ENCODE results near the gene SOX8. TPM values are rescaled to one million over a fixed set of nuclear protein-coding genes. Genes with fewer than 3 reads are reported as not detected.
A peak's percentile ranks its signal among the peaks of the same experiment; 100 is the strongest.

Gene SOX8
- polyA plus RNA-seq, 3 donors from 2014 or later = 0.12 TPM; not detected in 2

GRCh38 chr16:979859-980594 lies 1.5 kb upstream of the SOX8 start:
- no peak for DNase-seq
- Mint-ChIP-seq H3K27me3 (ENCODE audit: low read depth in 3 of 3) (peaks cover 5 to 14% (median 6%) of the 10 kb centered on the region in 3 donors), H3K4me1 (peaks cover 0 to 2% of the 10 kb centered on the region in 2 donors), H3K36me3 (no peaks in the 10 kb centered on the region), H3K9me3 (peaks cover 0 to 1% (median 0%) of the 10 kb centered on the region in 6 donors), H3K4me3 (peak overlapping the region in 1 of 5 donors; percentile 51), H3K27ac (no peak overlapping the region)

DNA sequence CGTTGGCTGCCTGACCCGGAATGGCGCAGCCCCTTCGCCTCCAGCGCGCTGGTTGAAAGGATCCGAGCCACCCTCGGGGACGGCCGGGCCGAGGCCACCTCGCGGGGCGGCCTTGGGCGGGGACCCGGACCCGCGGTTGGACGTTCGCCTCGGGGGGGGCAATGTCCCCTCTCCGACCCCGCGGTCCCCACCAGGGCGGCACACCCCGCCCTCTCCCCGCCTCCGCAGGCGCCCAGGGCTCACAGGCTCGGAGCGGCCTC lies 1.0 kb upstream of the SOX8 start:
- Mint-ChIP-seq H3K4me3 (no peak overlapping the region), H3K27ac (no peak overlapping the region), H3K36me3 (no peaks in the 10 kb centered on the region), H3K27me3 (ENCODE audit: low read depth in 3 of 3) (peaks cover 5 to 14% (median 6%) of the 10 kb centered on the region in 3 donors), H3K9me3 (peaks cover 0 to 1% (median 0%) of the 10 kb centered on the region in 6 donors), H3K4me1 (peaks cover 0 to 2% of the 10 kb centered on the region in 2 donors)
- DNase-seq = no peak

DNA sequence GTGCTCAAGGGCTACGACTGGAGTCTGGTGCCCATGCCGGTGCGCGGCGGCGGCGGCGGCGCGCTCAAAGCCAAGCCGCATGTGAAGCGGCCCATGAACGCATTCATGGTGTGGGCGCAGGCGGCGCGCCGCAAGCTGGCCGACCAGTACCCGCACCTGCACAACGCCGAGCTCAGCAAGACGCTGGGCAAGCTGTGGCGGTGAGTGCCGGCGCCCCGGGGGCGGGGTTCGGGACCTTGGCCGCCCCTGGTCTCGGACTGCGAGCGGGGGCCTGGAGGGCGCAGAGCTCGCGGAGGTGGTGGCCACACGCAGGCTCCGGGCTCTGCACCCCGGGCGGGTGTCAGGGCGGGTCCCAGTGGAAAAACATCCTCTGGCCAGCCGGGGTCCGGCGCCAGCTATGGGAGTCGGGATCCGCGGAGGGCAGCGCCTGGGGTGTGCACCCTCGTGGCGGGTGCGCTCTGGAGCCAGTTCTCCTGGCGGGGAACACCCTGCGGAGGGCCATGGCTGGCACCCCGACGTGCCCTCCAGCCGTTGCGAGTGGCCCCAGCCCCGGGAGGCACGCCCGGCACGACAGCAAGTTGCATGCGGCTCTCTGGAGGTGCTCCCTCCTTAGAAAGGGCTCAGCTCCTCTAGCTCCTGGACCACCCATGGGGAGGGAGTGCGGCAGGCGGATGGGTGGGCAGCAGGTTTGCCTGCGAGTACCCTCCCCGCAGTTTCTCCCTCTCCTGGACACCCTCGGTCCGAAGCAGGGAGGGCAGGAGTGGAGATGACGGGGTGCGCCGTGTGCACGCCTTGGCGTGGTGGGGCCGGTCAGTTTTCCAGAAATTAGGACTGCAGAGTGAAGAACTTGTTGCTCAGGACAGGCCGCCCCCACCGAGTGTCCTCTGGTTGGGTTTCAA lies 824 bp downstream of the SOX8 start:
- no peaks in the 10 kb centered on the region for H3K36me3 Mint-ChIP-seq
- peaks cover 0 to 2% of the 10 kb centered on the region in 2 donors for H3K4me1 Mint-ChIP-seq
- no peak for DNase-seq
- peaks cover 5 to 16% (median 6%) of the 10 kb centered on the region in 3 donors for H3K27me3 Mint-ChIP-seq (ENCODE audit: low read depth in 3 of 3)
- peaks cover 0 to 1% (median 0%) of the 10 kb centered on the region in 6 donors for H3K9me3 Mint-ChIP-seq
- H3K4me3 Mint-ChIP-seq = peak overlapping the region; percentile 49 to 62 (median 56)
- H3K27ac Mint-ChIP-seq = no peak overlapping the region

DNA sequence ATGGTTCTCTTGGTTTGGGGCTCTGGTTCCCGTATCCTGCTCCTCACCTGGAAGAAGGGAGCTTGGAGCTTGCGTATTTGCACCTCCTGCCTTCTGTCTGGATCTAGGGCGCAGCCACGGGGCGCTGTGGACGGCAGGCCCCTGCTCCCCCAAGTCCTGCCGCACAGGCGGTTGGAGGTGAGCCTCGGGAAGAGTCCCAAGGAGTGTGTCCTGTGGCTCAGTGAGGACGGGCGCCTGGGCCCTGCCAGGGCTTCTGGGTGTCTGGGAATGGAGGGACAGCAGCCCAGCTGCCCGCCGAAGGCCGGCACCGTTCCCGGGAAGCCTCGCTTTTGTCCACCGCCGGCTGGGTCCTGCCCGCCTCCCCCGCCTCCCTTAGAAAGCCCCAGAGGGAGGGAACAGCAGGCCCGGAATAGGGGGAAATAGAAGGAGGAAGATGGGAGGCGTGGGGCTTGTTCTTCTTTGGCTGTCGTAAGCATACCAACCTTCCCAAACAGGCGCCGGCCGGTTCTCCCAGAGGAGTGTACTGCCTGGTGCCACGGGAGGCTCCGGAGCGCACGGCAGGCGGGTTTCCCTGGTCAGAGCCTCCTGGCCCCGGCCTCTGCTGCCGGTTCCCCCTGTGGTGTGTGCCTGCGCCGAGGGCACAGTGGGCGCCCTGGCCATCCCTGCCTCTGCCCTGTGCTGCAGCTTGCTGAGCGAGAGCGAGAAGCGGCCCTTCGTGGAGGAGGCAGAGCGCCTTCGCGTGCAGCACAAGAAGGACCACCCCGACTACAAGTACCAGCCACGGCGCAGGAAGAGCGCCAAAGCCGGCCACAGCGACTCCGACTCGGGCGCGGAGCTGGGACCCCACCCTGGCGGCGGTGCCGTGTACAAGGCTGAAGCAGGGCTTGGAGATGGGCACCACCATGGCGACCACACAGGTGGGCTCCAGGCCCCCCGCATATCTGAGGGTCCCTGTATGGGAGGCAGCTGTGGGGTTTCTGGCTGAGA lies 1.8 kb downstream of the SOX8 start:
- DNase-seq = no peak
- H3K4me1 Mint-ChIP-seq = peaks cover 0 to 2% of the 10 kb centered on the region in 2 donors
- H3K27ac Mint-ChIP-seq = no peak overlapping the region

DNA sequence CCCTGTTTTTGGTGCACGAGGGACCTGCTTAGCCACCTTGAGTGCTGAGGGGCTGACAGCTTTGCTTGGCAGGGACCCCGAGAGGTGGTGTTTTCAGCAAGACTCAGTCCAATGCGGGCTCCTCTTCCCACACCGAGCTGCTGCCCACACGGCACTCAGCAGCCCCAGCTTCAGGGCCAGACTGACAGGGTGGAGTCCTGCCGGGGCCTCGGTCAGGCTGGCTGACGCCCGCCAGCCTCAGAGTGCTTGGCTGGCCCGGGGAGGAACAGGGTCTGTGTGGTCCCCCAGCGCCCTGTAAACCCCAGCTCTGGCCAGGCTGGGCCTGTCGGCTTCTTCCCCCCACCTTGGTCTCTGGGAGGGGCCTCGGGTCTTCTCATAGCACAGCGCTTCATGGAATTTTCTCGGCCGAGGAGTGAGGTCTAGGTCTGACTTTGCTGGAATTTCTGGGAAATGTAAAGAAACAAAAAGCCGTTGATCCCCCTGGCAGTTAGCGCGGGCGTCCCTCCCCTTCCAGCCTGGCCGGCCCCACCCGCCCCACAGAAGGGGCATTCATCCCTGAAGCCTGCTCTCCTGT lies 2.6 kb downstream of the SOX8 start:
- Mint-ChIP-seq H3K4me3 (no peak overlapping the region), H3K36me3 (no peaks in the 10 kb centered on the region), H3K9me3 (peaks cover 0 to 1% (median 0%) of the 10 kb centered on the region in 6 donors), H3K4me1 (peaks cover 0 to 2% of the 10 kb centered on the region in 2 donors), H3K27me3 (ENCODE audit: low read depth in 3 of 3) (peaks cover 3 to 16% (median 3%) of the 10 kb centered on the region in 3 donors), H3K27ac (no peak overlapping the region)
- no peak for DNase-seq

More for the DNA sequence above, 1.8 kb downstream of the SOX8 start:
- H3K36me3 Mint-ChIP-seq = no peaks in the 10 kb centered on the region
- peaks cover 0 to 1% (median 0%) of the 10 kb centered on the region in 6 donors for H3K9me3 Mint-ChIP-seq
- peaks cover 5 to 16% (median 6%) of the 10 kb centered on the region in 3 donors for H3K27me3 Mint-ChIP-seq (ENCODE audit: low read depth in 3 of 3)
- H3K4me3 Mint-ChIP-seq = peak overlapping the region; percentile 49 to 62 (median 56)

DNA sequence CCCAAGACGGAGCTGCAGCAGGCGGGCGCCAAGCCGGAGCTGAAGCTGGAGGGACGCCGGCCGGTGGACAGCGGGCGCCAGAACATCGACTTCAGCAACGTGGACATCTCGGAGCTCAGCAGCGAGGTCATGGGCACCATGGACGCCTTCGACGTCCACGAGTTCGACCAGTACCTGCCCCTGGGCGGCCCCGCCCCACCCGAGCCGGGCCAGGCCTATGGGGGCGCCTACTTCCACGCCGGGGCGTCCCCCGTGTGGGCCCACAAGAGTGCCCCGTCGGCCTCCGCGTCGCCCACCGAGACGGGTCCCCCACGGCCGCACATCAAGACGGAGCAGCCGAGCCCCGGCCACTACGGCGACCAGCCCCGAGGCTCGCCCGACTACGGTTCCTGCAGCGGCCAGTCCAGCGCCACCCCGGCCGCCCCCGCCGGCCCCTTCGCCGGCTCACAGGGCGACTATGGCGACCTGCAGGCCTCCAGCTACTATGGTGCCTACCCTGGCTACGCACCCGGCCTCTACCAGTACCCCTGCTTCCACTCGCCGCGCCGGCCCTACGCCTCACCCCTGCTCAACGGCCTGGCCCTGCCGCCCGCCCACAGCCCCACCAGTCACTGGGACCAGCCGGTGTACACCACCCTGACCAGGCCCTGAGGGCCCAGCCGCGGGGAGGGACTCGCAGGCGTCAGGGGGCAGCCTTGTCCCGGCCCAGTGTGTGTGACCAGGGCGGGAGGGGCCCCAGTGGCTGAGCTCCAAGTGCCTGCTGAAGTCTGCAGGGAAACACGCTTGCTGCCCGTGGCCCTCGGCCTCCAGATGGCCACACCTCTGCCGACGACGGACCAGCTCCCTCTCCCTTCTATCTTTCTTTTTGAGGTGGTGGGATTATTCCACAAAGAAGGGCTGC lies 3.4 kb downstream of the SOX8 start:
- Mint-ChIP-seq H3K4me3 (no peak overlapping the region), H3K27me3 (ENCODE audit: low read depth in 3 of 3) (peaks cover 3 to 14% (median 3%) of the 10 kb centered on the region in 3 donors), H3K27ac (no peak overlapping the region), H3K36me3 (no peaks in the 10 kb centered on the region), H3K4me1 (peaks cover 0 to 2% of the 10 kb centered on the region in 2 donors), H3K9me3 (peaks cover 0 to 1% (median 0%) of the 10 kb centered on the region in 6 donors)
- DNase-seq = no peak

- Mint-ChIP-seq H3K27me3 (ENCODE audit: low read depth in 3 of 3) (peaks cover 3 to 14% (median 3%) of the 10 kb centered on the region in 3 donors), H3K27ac (no peak overlapping the region), H3K4me3 (no peak overlapping the region)
Measured at GRCh38 chr16:985646-986400, 4.3 kb downstream of the SOX8 start.

DNA sequence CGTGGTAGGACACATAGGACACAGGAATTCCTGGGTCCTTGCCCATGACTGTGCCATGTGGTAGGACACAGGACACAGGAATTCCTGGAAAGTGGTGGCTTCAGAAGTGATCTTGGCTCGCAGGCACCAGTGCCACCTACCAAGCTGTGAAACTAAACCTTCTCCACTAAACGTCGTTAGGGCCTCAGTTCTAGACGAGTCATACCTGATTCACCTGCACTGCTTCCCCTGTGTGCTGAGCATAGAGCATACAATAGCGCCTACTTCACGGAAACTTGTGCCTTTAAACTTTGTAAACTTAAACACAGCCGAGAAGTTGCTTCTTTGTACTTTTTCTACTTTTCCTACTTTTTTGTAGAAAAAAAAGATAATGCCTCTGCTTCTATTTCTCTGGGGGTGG lies 4.8 kb downstream of the SOX8 start:
- no peak overlapping the region for H3K27ac Mint-ChIP-seq
- no peak for DNase-seq
- peaks cover 0 to 9% (median 0%) of the 10 kb centered on the region in 3 donors for H3K27me3 Mint-ChIP-seq (ENCODE audit: low read depth in 3 of 3)
- H3K4me3 Mint-ChIP-seq = no peak overlapping the region
- peaks cover 0 to 2% of the 10 kb centered on the region in 2 donors for H3K4me1 Mint-ChIP-seq
- no peaks in the 10 kb centered on the region for H3K36me3 Mint-ChIP-seq
- H3K9me3 Mint-ChIP-seq = no peaks in the 10 kb centered on the region

More at GRCh38 chr16:985646-986400, 4.3 kb downstream of the SOX8 start:
- Mint-ChIP-seq H3K9me3 (peaks cover 0 to 1% (median 0%) of the 10 kb centered on the region in 6 donors), H3K36me3 (no peaks in the 10 kb centered on the region), H3K4me1 (peaks cover 0 to 2% of the 10 kb centered on the region in 2 donors)
- DNase-seq = no peak

DNA sequence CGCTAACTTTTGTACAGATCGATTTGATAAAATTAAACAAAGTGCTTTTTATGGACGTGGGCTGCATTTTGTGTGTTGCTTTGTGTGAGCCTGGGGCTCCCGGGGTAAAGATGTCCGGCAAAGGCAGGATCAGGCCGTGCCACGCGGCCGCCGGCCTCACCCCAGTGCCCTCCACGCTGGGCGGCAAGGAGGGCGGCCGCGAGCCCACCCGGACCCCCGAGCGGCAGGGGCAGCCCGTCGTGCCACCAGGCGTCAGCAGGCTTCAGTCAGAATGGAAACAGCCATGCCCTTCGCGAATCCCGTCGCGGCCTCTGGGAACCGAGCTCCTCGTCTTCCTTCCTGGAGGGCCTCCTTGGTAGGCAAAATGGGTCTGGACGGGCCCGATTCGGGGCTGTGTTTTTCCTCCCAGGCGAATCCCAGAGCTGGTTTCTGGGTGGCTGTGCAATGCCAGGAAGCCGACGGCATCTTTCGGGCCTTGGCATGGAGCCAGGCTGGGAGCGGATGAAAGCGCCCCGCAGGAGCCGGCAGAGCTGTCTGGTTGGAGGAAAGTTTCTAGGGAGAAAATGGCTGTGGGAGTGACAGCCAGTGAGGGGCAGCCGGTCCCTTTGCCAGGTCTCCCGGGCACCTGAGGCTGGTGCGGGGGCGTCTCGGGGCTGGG lies 5.5 kb downstream of the SOX8 start:
- Mint-ChIP-seq H3K36me3 (no peaks in the 10 kb centered on the region), H3K27me3 (ENCODE audit: low read depth in 3 of 3) (peaks cover 0 to 9% (median 0%) of the 10 kb centered on the region in 3 donors), H3K27ac (no peak overlapping the region), H3K4me1 (peaks cover 0 to 2% of the 10 kb centered on the region in 2 donors), H3K9me3 (no peaks in the 10 kb centered on the region), H3K4me3 (no peak overlapping the region)
- DNase-seq = no peak

DNA sequence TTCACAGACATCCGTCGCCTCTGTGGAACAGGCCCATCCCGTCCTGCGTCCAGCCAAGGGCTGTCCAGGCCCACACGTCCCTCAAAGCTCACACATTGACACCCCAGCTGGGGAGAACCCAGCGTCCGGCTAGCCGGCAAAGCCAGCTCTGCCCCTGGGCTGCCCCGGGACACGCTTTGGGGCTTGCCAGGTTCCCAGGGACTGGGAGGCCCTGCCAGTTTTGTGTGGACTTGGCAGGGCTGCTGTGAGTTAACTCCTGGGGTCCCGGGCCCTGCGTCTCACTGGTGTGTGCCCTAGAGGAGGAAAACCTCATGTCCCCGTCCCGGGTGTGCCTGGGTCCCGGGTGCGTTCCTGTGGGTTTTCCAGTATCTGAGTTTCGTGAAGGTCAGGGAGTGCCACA lies 6.3 kb downstream of the SOX8 start:
- Mint-ChIP-seq H3K27ac (no peak overlapping the region), H3K36me3 (no peaks in the 10 kb centered on the region), H3K9me3 (no peaks in the 10 kb centered on the region), H3K4me3 (no peak overlapping the region), H3K4me1 (peaks cover 0 to 1% of the 10 kb centered on the region in 2 donors), H3K27me3 (ENCODE audit: low read depth in 3 of 3) (peaks cover 0 to 9% (median 0%) of the 10 kb centered on the region in 3 donors)
- no peak for DNase-seq

Measured in immature natural killer cell (primary cell).